Fibroblast of villous mesenchyme (primary cell): ENCODE results near the gene HCRTR2. TPM values are rescaled to one million over a fixed set of nuclear protein-coding genes. Genes with fewer than 3 reads are reported as not detected.

ENCODE experiments used
- DNase-seq: peaks from one replicate; pipeline ENCODE4 v3.0.0-alpha.2; 2010; ENCODE audit warnings: low read depth
- H3K4me3 ChIP-seq: 2 replicates; pipeline ENCODE4 v1.5.1; 2011; ENCODE audit warnings: low read depth, mild to moderate bottlenecking, low read length
- total RNA-seq: library from RNA; depleted of rRNA; stranded (reverse); fragments of >200 nt; gene quantifications from 2 replicates; pipeline ENCODE4 v1.2.3, GENCODE V29; 2012
- TF ChIP-seq, protein P1 (sequence below): IDR thresholded peaks from 2 replicates; pipeline ENCODE4 v1.5.1; 2012; ENCODE audit warnings: low read depth, mild to moderate bottlenecking, low read length; ENCODE audit not compliant: insufficient read depth

Gene HCRTR2
- total RNA-seq, 1 donor: not detected

DNA sequence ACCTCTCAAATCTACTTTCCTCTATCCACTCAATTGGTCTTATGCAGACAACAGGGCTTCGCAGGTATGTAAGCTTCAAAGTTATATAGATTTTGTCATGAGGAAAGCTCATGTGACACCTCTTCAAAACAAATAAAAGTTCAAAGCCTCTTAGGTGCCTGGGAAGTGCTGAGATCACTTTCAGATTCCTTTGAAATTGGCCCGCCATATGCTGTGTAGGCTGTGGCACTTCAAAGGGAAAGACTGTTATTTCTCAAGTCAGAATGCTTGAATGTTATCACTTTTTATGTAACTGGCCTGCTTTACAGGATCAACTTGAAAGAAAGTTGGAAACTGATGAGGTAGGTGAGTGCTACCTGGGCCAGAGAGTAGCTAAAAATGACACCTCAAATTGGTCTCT is 85.9 kb downstream of the HCRTR2 start:
- TF ChIP-seq, protein P1, sequence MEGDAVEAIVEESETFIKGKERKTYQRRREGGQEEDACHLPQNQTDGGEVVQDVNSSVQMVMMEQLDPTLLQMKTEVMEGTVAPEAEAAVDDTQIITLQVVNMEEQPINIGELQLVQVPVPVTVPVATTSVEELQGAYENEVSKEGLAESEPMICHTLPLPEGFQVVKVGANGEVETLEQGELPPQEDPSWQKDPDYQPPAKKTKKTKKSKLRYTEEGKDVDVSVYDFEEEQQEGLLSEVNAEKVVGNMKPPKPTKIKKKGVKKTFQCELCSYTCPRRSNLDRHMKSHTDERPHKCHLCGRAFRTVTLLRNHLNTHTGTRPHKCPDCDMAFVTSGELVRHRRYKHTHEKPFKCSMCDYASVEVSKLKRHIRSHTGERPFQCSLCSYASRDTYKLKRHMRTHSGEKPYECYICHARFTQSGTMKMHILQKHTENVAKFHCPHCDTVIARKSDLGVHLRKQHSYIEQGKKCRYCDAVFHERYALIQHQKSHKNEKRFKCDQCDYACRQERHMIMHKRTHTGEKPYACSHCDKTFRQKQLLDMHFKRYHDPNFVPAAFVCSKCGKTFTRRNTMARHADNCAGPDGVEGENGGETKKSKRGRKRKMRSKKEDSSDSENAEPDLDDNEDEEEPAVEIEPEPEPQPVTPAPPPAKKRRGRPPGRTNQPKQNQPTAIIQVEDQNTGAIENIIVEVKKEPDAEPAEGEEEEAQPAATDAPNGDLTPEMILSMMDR: no peak
- H3K4me3 ChIP-seq: no peak overlapping the region
- DNase-seq: no peak

DNA sequence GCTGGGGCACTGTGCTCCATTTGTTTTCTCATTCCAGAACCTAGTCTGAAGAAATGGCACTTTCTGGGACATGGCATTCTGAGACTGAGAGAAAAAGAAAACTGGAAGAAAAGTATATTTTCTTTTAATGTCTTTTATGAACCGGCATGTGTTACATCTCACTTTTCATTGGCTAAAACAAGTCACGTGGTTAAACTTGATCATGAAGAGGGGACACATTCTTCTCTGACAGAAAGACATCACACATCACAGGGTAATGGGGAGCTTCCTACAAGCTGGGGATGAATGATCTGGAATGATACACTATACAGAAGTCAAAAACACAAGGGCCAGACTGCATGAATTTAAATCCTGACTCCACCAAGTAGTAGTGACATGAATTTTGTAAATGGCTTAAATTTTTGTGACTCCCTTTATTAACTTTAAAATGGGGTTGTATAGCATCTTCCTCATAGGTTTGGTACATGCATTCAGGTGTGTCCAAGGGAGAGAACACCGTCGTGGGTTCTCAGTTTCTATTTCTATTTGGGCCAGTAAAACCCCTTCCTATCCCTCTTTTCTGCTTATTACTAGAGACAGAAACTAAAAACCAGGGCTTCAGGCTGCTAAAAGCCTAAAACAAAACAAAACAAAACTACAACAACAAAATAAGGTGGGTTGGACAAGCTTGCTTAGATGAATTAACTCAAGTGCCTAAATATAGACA is 91.2 kb downstream of the HCRTR2 start:
- H3K4me3 ChIP-seq: no peak overlapping the region
- no peak for DNase-seq
- TF ChIP-seq, protein P1: no peak

DNA sequence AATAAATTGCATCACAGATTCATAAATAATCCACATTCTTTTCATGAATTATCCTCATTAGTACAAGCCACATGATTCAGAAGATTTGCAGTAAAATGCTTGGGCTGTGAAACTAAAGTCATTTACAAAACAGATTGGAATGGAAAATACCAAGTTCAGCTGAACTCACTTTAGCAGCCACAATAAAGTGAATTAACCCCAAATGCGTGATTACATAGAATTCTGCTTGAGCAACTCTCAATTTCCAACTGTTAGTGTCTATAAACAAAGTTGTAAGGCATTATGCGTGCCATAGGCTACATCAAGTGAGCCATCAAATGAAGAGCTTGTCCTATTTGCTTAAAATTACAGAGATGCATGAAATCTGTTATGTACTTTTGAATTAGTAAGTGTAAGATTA is 92.6 kb downstream of the HCRTR2 start:
- no peak overlapping the region for H3K4me3 ChIP-seq
- DNase-seq: no peak
- TF ChIP-seq, protein P1: no peak

DNA sequence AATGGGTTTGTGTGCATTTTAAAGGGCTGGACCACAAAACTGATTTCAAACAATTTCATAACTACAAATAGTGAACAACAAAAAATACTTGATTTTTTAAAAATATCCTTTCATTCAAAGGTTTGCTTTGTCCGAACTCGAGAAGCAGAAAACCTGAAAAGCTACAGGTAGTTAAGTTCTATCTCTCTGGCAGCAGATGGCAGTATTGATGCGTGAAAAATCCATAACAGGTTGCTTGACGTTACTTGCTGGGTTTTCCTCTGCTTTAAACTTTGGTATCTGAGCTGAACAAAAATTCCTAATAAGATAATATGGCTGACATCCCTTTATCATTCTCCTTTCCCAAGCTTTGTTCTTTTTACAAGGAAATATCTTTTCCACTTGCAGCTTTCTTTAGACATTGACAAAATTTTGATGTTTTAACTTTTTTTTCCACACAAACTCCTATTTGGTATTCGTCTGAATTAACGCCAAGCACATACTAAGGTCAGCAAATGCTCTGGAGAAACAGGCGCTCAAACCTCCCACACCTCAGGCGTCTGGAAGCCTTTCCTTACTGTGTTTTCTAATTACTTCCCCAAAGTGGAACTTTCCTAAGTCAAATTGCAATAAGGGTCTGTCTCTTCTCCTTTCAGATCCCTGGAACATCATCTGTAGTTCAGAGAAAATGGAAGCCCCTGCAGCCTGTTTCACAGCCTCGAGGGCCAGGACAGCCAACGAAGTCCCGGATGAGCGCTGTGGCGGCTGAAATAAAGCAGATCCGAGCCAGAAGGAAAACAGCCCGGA is 102.6 kb downstream of the HCRTR2 start:
- DNase-seq: peak; percentile 83
- TF ChIP-seq, protein P1: peak; percentile 68
- H3K4me3 ChIP-seq: peak overlapping the region; percentile 23

DNA sequence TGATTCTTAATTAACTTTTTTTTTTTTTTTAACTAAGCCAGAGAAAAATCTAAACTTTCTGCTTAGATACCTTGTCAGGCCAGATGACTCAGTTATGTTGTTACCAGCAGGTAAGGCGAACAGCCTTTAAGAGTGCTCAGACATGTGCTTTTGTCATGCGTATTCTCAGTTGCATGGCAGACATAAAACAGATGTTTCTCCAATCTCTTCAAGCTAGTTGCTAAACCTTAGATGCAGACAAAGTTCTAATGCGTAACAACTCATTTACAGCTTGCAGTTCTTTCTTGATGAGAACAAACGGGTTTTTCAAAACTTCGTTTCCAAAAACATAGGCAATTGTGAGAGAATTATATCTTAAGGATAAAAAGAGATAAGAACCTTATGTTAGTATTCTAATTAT is 103.3 kb downstream of the HCRTR2 start:
- peak; percentile 31 for DNase-seq
- TF ChIP-seq, protein P1: no peak
- no peak overlapping the region for H3K4me3 ChIP-seq

DNA sequence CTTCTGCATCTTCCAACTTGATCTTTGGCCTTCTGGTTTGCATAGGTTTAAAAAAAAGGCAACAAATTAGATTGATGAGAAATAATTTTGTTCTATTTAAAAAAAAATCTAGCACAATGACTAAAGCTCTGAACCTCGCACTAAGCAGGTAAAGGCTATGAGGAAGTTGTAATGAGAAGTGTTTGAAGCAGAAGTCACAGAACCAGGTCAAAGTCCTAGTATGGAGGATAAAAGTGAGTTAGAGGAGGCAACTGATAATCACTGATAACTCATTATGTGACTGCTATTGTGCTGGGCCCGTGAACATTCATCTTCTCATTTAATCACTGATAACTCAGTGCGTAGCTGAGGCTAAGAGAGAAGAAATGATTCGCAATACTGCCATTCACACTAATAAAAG is 106.9 kb downstream of the HCRTR2 start:
- H3K4me3 ChIP-seq: no peak overlapping the region
- TF ChIP-seq, protein P1: no peak
- DNase-seq: no peak
